ENCODE measurements around the gene CDSN.
A peak's percentile ranks its signal among the peaks of the same experiment; 100 is the strongest.

DNA sequence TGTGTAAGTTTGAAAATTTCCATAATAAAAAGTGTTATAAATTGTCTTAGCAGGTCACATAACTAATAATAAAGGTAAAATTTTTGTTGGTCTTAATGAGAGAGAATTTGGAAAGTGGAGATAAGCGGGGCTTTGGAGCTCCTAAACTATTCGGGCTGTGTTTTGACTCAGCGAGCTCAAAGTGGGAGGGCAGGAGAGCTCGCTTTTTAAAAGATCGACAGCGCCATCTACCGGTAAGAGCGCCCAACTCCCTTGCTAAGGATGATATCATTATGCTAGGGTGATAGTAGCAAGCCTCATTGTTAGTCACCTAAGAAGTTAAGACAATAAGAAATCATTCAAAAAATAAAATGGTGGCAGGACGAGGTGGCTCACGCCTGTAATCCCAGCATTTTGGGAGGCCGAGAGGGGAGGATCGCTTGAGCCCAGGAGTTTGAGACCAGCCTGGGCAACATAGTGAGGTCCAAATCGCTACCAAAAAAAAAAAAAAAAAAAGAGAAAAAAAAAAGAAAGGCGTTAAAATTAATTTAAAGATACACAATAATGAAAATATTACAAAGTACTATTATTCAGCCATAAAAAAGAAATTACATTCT lies 32.7 kb downstream of the CDSN start:
- TF ChIP-seq, protein P1, sequence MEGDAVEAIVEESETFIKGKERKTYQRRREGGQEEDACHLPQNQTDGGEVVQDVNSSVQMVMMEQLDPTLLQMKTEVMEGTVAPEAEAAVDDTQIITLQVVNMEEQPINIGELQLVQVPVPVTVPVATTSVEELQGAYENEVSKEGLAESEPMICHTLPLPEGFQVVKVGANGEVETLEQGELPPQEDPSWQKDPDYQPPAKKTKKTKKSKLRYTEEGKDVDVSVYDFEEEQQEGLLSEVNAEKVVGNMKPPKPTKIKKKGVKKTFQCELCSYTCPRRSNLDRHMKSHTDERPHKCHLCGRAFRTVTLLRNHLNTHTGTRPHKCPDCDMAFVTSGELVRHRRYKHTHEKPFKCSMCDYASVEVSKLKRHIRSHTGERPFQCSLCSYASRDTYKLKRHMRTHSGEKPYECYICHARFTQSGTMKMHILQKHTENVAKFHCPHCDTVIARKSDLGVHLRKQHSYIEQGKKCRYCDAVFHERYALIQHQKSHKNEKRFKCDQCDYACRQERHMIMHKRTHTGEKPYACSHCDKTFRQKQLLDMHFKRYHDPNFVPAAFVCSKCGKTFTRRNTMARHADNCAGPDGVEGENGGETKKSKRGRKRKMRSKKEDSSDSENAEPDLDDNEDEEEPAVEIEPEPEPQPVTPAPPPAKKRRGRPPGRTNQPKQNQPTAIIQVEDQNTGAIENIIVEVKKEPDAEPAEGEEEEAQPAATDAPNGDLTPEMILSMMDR (IDR thresholded peaks at IDR 0.05; ENCODE audit: low read depth, low read length): peak; percentile 54
- no peak for TF ChIP-seq EZH2phosphoT487 (IDR thresholded peaks at IDR 0.05; ENCODE audit: low read depth)

Measured in OCI-LY3 (cell line).